ENCODE measurements around the gene COPG2.
A peak's percentile ranks its signal among the peaks of the same experiment; 100 is the strongest.

COPG2 gene

GRCh38 chr7:130668258-130669084 is at the start of gene COPG2:
TSS of gene COPG2 (minus strand) at chr7:130668748. CDS start at chr7:130668668, 80 bp downstream.
- peak within 1 kb of the TSS; percentile 75 for H3K4me3 ChIP-seq (replicated peaks; ENCODE audit: low read depth, low read length)
- TF ChIP-seq CTCF (IDR thresholded peaks at IDR 0.05; ENCODE audit: insufficient read depth, low read length, poor library complexity, severe bottlenecking): no peak
- peak; percentile 91 for DNase-seq (ENCODE audit: extremely low read depth, insufficient read length)

GRCh38 chr7:130712416-130712815 is 43.9 kb upstream of the COPG2 start:
- Histone ChIP-seq H3K36me3 (ENCODE audit: control insufficient read depth, insufficient read depth, low read length) (no peaks in the 10 kb centered on the region), H3K27me3 (replicated peaks; ENCODE audit: control insufficient read depth, insufficient read depth, low read length) (no peaks in the 10 kb centered on the region), H3K4me3 (replicated peaks; ENCODE audit: low read depth, low read length) (no peak overlapping the region)
- DNase-seq (ENCODE audit: extremely low read depth, insufficient read length): no peak
- TF ChIP-seq CTCF (IDR thresholded peaks at IDR 0.05; ENCODE audit: insufficient read depth, low read length, poor library complexity, severe bottlenecking): no peak

More at GRCh38 chr7:130668258-130669084, at the start of gene COPG2:
- H3K36me3 ChIP-seq (ENCODE audit: control insufficient read depth, insufficient read depth, low read length): no peaks in the 10 kb centered on the region
- no peaks in the 10 kb centered on the region for H3K27me3 ChIP-seq (replicated peaks; ENCODE audit: control insufficient read depth, insufficient read depth, low read length)

- DNase-seq (ENCODE audit: extremely low read depth, insufficient read length): no peak
- no peak overlapping the region for H3K4me3 ChIP-seq (replicated peaks; ENCODE audit: low read depth, low read length)
- no peak for TF ChIP-seq CTCF (IDR thresholded peaks at IDR 0.05; ENCODE audit: insufficient read depth, low read length, poor library complexity, severe bottlenecking)
- H3K27me3 ChIP-seq (replicated peaks; ENCODE audit: control insufficient read depth, insufficient read depth, low read length): no peaks in the 10 kb centered on the region
- H3K36me3 ChIP-seq (ENCODE audit: control insufficient read depth, insufficient read depth, low read length): no peaks in the 10 kb centered on the region
Measured at GRCh38 chr7:130708766-130709165, 40.2 kb upstream of the COPG2 start.

- TF ChIP-seq CTCF (IDR thresholded peaks at IDR 0.05; ENCODE audit: insufficient read depth, low read length, poor library complexity, severe bottlenecking): no peak
- Histone ChIP-seq H3K4me3 (replicated peaks; ENCODE audit: low read depth, low read length) (no peak overlapping the region), H3K36me3 (ENCODE audit: control insufficient read depth, insufficient read depth, low read length) (no peaks in the 10 kb centered on the region), H3K27me3 (replicated peaks; ENCODE audit: control insufficient read depth, insufficient read depth, low read length) (no peaks in the 10 kb centered on the region)
- no peak for DNase-seq (ENCODE audit: extremely low read depth, insufficient read length)
Measured at GRCh38 chr7:130708001-130708400, 39.5 kb upstream of the COPG2 start.

GRCh38 chr7:130703851-130704250 is 35.3 kb upstream of the COPG2 start:
- H3K27me3 ChIP-seq (replicated peaks; ENCODE audit: control insufficient read depth, insufficient read depth, low read length): no peaks in the 10 kb centered on the region
- H3K36me3 ChIP-seq (ENCODE audit: control insufficient read depth, insufficient read depth, low read length): no peaks in the 10 kb centered on the region
- DNase-seq (ENCODE audit: extremely low read depth, insufficient read length): no peak
- H3K4me3 ChIP-seq (replicated peaks; ENCODE audit: low read depth, low read length): no peak overlapping the region
- no peak for TF ChIP-seq CTCF (IDR thresholded peaks at IDR 0.05; ENCODE audit: insufficient read depth, low read length, poor library complexity, severe bottlenecking)

All from GM06990 (cell line).